IMR-90 (cell line): ENCODE measurements around the gene TSPAN31. TPM values are rescaled to one million over a fixed set of nuclear protein-coding genes. Genes with fewer than 3 reads are reported as not detected.

Experiments used
- ATAC-seq: fragments of 200-7000 bp; cut with Tn5 transposase; 2 replicates; pipeline ENCODE4 v1.9.1; 2020; ENCODE audit warnings: low read depth, mild to moderate bottlenecking, moderate library complexity
- BruUV-seq: library from RNA; stranded (reverse); fragments of 400-500 nt; replicated peaks from 2 replicates; lab custom pipeline; 2021; lab: Mats Ljungman, UMichigan
- CTCF ChIA-PET: fragments of 300-600 bp; formaldehyde crosslinking; extraction: SDS; loops from one replicate; lab custom pipeline; 2021; ENCODE audit warnings: antibody characterized with exemption; lab: Yijun Ruan, JAX
- POLR2A ChIA-PET: fragments of 300-600 bp; sonication (Branson Sonifier 250); formaldehyde crosslinking; loops from one replicate; lab custom pipeline; 2022; ENCODE audit warnings: antibody characterized with exemption; ENCODE audit not compliant: unreplicated experiment; lab: Charles Lee
- DNase-seq: peaks from one replicate; pipeline ENCODE4 v3.0.0; 2013
- H2AFZ ChIP-seq: replicated peaks from 2 replicates; pipeline ENCODE3; 2013; ENCODE audit warnings: low read length, mild to moderate bottlenecking; ENCODE audit not compliant: poor library complexity
- H2AK5ac ChIP-seq: 2 replicates; pipeline ENCODE4 v1.6.1; 2013; ENCODE audit warnings: low read depth, low read length, inconsistent platforms
- H2AK9ac ChIP-seq: replicated peaks from 2 replicates; pipeline ENCODE3; 2013; ENCODE audit warnings: mild to moderate bottlenecking, low read depth, low read length, moderate library complexity; ENCODE audit not compliant: poor library complexity
- H2BK120ac ChIP-seq: 2 replicates; pipeline ENCODE4 v1.6.1; 2013; ENCODE audit warnings: low read depth, low read length, inconsistent platforms
- H2BK15ac ChIP-seq: 3 replicates; pipeline ENCODE4 v1.6.1; 2013; ENCODE audit warnings: low read depth, low read length, inconsistent platforms
- H2BK20ac ChIP-seq: 2 replicates; pipeline ENCODE4 v1.6.1; 2013; ENCODE audit warnings: low read depth, mild to moderate bottlenecking, inconsistent platforms, low read length, moderate library complexity
- H2BK5ac ChIP-seq: 2 replicates; pipeline ENCODE4 v1.6.1; 2013; ENCODE audit warnings: mild to moderate bottlenecking, low read depth, low read length, inconsistent platforms; ENCODE audit not compliant: poor library complexity, severe bottlenecking
- H3K14ac ChIP-seq: replicated peaks from 2 replicates; pipeline ENCODE4 v1.6.1; 2013; ENCODE audit warnings: low read depth, low read length, inconsistent platforms
- H3K18ac ChIP-seq: 2 replicates; pipeline ENCODE4 v1.6.1; 2013; ENCODE audit warnings: low read depth, low read length, control low read depth
- H3K23ac ChIP-seq: 2 replicates; pipeline ENCODE4 v1.6.1; 2013; ENCODE audit warnings: low read depth, low read length, inconsistent platforms
- H3K27ac ChIP-seq: 2 replicates; pipeline ENCODE4 v1.5.1; 2013; ENCODE audit warnings: mild to moderate bottlenecking, control low read depth, low read length; ENCODE audit not compliant: insufficient read depth
- H3K27me3 ChIP-seq: 2 replicates; pipeline ENCODE4 v1.6.1; 2013; ENCODE audit warnings: low read length; ENCODE audit not compliant: control insufficient read depth, insufficient read depth
- H3K36me3 ChIP-seq: 2 replicates; pipeline ENCODE4 v1.6.1; 2013; ENCODE audit warnings: low read length, mixed read lengths; ENCODE audit not compliant: control insufficient read depth, insufficient read depth
- H3K4ac ChIP-seq: 2 replicates; pipeline ENCODE4 v1.6.1; 2013; ENCODE audit warnings: low read depth, low read length, inconsistent platforms
- H3K4me1 ChIP-seq: 2 replicates; pipeline ENCODE4 v1.6.1; 2013; ENCODE audit warnings: low read length, mixed read lengths; ENCODE audit not compliant: control insufficient read depth, insufficient read depth
- H3K4me2 ChIP-seq: 2 replicates; pipeline ENCODE4 v1.6.1; 2013; ENCODE audit warnings: low read depth, mild to moderate bottlenecking, control low read depth, low read length, moderate library complexity
- H3K4me3 ChIP-seq: 2 replicates; pipeline ENCODE4 v1.5.1; 2013; ENCODE audit warnings: low read depth, mild to moderate bottlenecking, control low read depth, low read length, moderate library complexity; ENCODE audit not compliant: insufficient read depth
- H3K56ac ChIP-seq: 2 replicates; pipeline ENCODE4 v1.6.1; 2013; ENCODE audit warnings: low read length, inconsistent platforms; ENCODE audit not compliant: insufficient read depth; ENCODE audit errors: extremely low read depth
- H3K79me1 ChIP-seq, 2 experiments: 2 replicates each; pipeline ENCODE4 v1.6.1; 2013; ENCODE audit warnings: low read length in 2 of 2, inconsistent platforms in 1 of 2, low read depth in 1 of 2
- H3K9ac ChIP-seq: 2 replicates; pipeline ENCODE4 v1.6.1; 2013; ENCODE audit warnings: low read depth, low read length, control low read depth
- H3K9me1 ChIP-seq: 2 replicates; pipeline ENCODE4 v1.6.1; 2013; ENCODE audit warnings: low read length, inconsistent platforms; ENCODE audit not compliant: insufficient read depth
- H3K9me3 ChIP-seq: 2 replicates; pipeline ENCODE4 v1.6.1; 2013; ENCODE audit warnings: low read length; ENCODE audit not compliant: control insufficient read depth, insufficient read depth
- H4K20me1 ChIP-seq: 2 replicates; pipeline ENCODE4 v1.6.1; 2013; ENCODE audit warnings: low read length, inconsistent platforms; ENCODE audit not compliant: insufficient read depth
- H4K5ac ChIP-seq: 2 replicates; pipeline ENCODE4 v1.6.1; 2013; ENCODE audit warnings: mild to moderate bottlenecking, low read depth, low read length, control low read depth
- H4K8ac ChIP-seq, 2 experiments: 2 replicates each; pipeline ENCODE4 v1.6.1; 2013; ENCODE audit warnings: low read depth in 2 of 2, low read length in 2 of 2, control low read depth in 1 of 2, inconsistent platforms in 1 of 2
- H4K91ac ChIP-seq: 2 replicates; pipeline ENCODE4 v1.6.1; 2013; ENCODE audit warnings: low read depth, low read length, inconsistent platforms; ENCODE audit not compliant: insufficient read depth
- CEBPB ChIP-seq: IDR thresholded peaks from 2 replicates; pipeline ENCODE4 v1.6.1; 2012; ENCODE audit warnings: low read depth, low read length, improper control_type of control experiment
- CHD1 ChIP-seq: IDR thresholded peaks from 2 replicates; pipeline ENCODE4 v1.6.1; 2012; ENCODE audit warnings: low read depth, low read length, improper control_type of control experiment
- CTCF ChIP-seq: conservative IDR thresholded peaks from 2 replicates; pipeline ENCODE4 v1.5.1; 2012; ENCODE audit warnings: mild to moderate bottlenecking, low read depth, low read length, improper control_type of control experiment
- FOS ChIP-seq: fragments of 150-350 bp; IDR thresholded peaks from 2 replicates; pipeline ENCODE4 v1.6.1; 2016; ENCODE audit warnings: low read depth, low read length
- MAFK ChIP-seq: IDR thresholded peaks from 2 replicates; pipeline ENCODE4 v1.6.1; 2012; ENCODE audit warnings: low read depth, low read length, improper control_type of control experiment
- MXI1 ChIP-seq: IDR thresholded peaks from 2 replicates; pipeline ENCODE4 v1.6.1; 2012; ENCODE audit warnings: low read depth, mild to moderate bottlenecking, low read length, moderate library complexity, borderline replicate concordance
- NFE2L2 ChIP-seq: fragments of 150-350 bp; IDR thresholded peaks from 2 replicates; pipeline ENCODE4 v1.6.1; 2016; ENCODE audit warnings: low read depth, mild to moderate bottlenecking, low read length
- POLR2A ChIP-seq: IDR thresholded peaks from 2 replicates; pipeline ENCODE4 v1.6.1; 2012; ENCODE audit warnings: mild to moderate bottlenecking, low read depth, low read length
- RAD21 ChIP-seq: IDR thresholded peaks from 2 replicates; pipeline ENCODE4 v1.6.1; 2012; ENCODE audit warnings: low read length, improper control_type of control experiment
- RCOR1 ChIP-seq: IDR thresholded peaks from 2 replicates; pipeline ENCODE4 v1.6.1; 2012; ENCODE audit warnings: mild to moderate bottlenecking, low read length, improper control_type of control experiment; ENCODE audit not compliant: insufficient replicate concordance
- SMC3 ChIP-seq: fragments of 150-350 bp; IDR thresholded peaks from 2 replicates; pipeline ENCODE4 v1.6.1; 2016; ENCODE audit warnings: low read depth, mild to moderate bottlenecking, antibody characterized with exemption, low read length, moderate library complexity
- USF2 ChIP-seq: fragments of 150-350 bp; IDR thresholded peaks from 2 replicates; pipeline ENCODE4 v1.6.1; 2017; ENCODE audit warnings: mild to moderate bottlenecking, antibody characterized with exemption, low read length, low read depth
- WGBS, 2 experiments: methylation state at CpG; one replicate each; pipeline versions ENCODE4 v1.1.5 to v1.1.7; 2013; ENCODE audit warnings: missing lambda C conversion rate in 2 of 2; ENCODE audit not compliant: insufficient read length in 1 of 2; ENCODE audit errors: extremely low coverage in 2 of 2; 5-methylcytosine and 5-hydroxymethylcytosine counted together
- dilution Hi-C: fragments of 300-500 bp; cut with HindIII; formaldehyde crosslinking; loops from one replicate; pipeline ENCODE4 v1.14.3; 2018; ENCODE audit warnings: low sequenced_read_pairs; ENCODE audit not compliant: unreplicated experiment
- in situ Hi-C: fragments of 300-500 bp; cut with MboI; formaldehyde crosslinking; loops from 3 replicates; pipeline ENCODE4 v1.14.3; 2019; ENCODE audit warnings: low sequenced_read_pairs, inconsistent platforms, mixed read lengths
- intact Hi-C: fragments of 100-400 bp; cut with micrococcal nuclease; formaldehyde crosslinking; loops from 2 replicates; pipeline ENCODE4 v1.10.0; 2022
- polyA plus RNA-seq, 3 experiments: library from polyadenylated mRNA; depleted of rRNA; stranded (reverse); fragments of >200 nt; gene quantifications; 2 replicates each; pipeline ENCODE4 v1.2.3, GENCODE V29; 2012; ENCODE audit warnings: low replicate concordance in 1 of 3
- total RNA-seq: library from RNA; depleted of rRNA; stranded (reverse); fragments of >200 nt; gene quantifications from 2 replicates; pipeline ENCODE4 v1.2.3, GENCODE V29; 2012
- TF ChIP-seq, protein P1 (sequence below): fragments of 150-350 bp; IDR thresholded peaks from 2 replicates; pipeline ENCODE4 v1.6.1; 2016; ENCODE audit warnings: low read depth, mild to moderate bottlenecking, low read length, moderate library complexity, borderline replicate concordance

Gene TSPAN31
- total and polyA plus RNA-seq, 2 of the 4 experiments (the other 2 are of a cell fraction), result 12.3 to 71.2 TPM

DNA sequence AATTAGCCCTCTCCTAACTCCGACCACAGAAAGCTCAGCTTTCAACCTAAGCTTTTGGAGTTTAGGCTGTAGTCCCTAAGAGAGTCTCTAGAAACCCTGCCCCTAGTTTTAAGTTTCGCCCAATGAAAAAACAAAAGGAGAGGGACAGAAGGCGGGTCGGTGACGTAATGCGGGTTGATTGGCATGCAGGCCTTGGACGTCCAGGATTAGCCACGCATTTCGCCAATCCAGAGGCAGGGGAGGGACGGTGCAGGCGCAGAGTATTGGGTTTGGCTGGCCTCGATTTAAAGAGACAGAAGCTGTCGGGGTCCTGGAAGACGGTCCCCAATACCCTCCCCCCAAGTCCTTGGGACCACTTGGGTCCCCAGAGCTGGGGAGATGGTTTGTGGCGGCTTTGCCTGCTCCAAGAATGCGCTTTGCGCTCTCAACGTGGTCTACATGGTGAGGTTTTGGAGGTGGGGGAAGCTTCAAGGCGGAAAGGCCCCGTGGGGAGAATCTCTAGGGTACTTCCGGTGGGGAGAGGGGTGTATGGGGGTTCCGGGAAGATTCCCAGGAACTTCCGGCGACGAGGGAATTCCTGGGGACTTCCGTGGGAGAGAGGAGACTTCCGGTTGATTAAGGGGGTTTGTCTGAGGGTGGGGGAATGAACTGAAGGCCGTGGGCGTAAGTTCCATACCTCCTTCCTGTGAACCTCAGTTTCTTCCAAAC lies at the start of gene TSPAN31 (continued):
- TF ChIP-seq USF2 (no peak), CEBPB (peak; percentile 86), CHD1 (peak; percentile 81; the same call in 1 of the 2 replicates), NFE2L2 (no peak)

DNA sequence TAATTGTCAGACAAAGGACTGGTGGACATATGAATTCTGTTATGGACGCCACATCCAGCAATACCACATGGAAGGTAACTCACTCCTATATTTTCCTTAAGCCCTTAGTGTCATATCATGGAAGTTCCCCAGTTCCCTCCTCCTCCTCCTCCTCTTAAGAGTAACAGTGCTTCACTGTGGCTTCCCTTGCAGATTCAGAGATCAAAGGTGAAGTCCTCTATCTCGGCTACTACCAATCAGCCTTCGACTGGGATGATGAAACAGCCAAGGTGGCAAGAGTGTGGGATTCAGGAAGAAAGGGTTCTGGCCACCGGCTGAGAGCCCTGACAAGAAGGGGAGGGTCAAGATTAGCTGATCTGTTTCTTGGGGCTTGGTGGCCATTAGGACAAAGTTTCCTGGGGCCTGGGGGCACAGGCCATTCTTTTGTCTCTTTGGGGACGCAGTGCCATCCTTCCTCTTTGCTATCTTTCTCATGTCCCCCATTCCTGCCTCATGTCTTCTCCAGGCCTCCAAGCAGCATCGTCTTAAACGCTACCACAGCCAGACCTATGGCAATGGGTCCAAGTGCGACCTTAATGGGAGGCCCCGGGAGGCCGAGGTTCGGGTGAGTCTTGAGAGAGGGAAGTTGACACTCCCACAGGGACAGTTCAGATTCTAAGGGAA lies 48.9 kb upstream of the TSPAN31 start:
- no peak overlapping the region for H2BK20ac ChIP-seq
- H3K79me1 ChIP-seq, result peaks cover 12 to 33% of the 10 kb centered on the region in 2 experiments
- H2AK9ac ChIP-seq, result no peak overlapping the region
- H3K4me3 ChIP-seq, result no peak overlapping the region
- 100% methylated on average over 2 of the region's 11 CpGs; no CpG with 5 or more reads in 1 of the 2 experiments for WGBS, 2 experiments
- H3K27ac ChIP-seq, result no peak overlapping the region
- POLR2A ChIA-PET, result no interaction called here
- no peak overlapping the region for H4K91ac ChIP-seq
- intact Hi-C loops (no loop called here), dilution Hi-C loops (no loop called here), in situ Hi-C loops (no loop called here)
- no peak overlapping the region for H4K8ac ChIP-seq
- no peaks in the 10 kb centered on the region for H3K9me3 ChIP-seq
- no peaks in the 10 kb centered on the region for H3K27me3 ChIP-seq
- ATAC-seq, result no peak
- H3K4ac ChIP-seq, result no peak overlapping the region
- no peak overlapping the region for H2AK5ac ChIP-seq
- H3K4me2 ChIP-seq, result no peak overlapping the region
- 0 out of 2 replicates have a peak, but pooled peaks cover 3% of the 10 kb centered on the region for H3K4me1 ChIP-seq
- H3K9ac ChIP-seq, result no peak overlapping the region
- CTCF ChIA-PET, result no interaction called here
- no peaks in the 10 kb centered on the region for H4K20me1 ChIP-seq
- no peak overlapping the region for H4K5ac ChIP-seq
- no TSS peak for BruUV-seq
- H2AFZ ChIP-seq, result no peak overlapping the region
- no peak overlapping the region for H2BK15ac ChIP-seq
- H3K56ac ChIP-seq, result no peak overlapping the region
- no peak overlapping the region for H3K18ac ChIP-seq
- H3K14ac ChIP-seq, result no peak overlapping the region
- H2BK120ac ChIP-seq, result no peak overlapping the region
- H3K9me1 ChIP-seq, result peaks cover 10% of the 10 kb centered on the region
- H3K36me3 ChIP-seq, result peaks cover 17% of the 10 kb centered on the region
- H3K23ac ChIP-seq, result no peak overlapping the region
- no peak overlapping the region for H2BK5ac ChIP-seq
- no peak for DNase-seq
- TF ChIP-seq POLR2A, result no peak
- TF ChIP-seq, protein P1, sequence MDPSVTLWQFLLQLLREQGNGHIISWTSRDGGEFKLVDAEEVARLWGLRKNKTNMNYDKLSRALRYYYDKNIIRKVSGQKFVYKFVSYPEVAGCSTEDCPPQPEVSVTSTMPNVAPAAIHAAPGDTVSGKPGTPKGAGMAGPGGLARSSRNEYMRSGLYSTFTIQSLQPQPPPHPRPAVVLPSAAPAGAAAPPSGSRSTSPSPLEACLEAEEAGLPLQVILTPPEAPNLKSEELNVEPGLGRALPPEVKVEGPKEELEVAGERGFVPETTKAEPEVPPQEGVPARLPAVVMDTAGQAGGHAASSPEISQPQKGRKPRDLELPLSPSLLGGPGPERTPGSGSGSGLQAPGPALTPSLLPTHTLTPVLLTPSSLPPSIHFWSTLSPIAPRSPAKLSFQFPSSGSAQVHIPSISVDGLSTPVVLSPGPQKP, result no peak
- TF ChIP-seq MAFK, result no peak
- no peak for TF ChIP-seq FOS
- no peak for TF ChIP-seq RAD21
- no peak for TF ChIP-seq CTCF
- no peak for TF ChIP-seq RCOR1
- no peak for TF ChIP-seq MXI1
- no peak for TF ChIP-seq SMC3
